Adrenal gland (tissue), 12 donors: ENCODE data around the gene CRADD. TPM values are rescaled to one million over a fixed set of nuclear protein-coding genes. Genes with fewer than 3 reads are reported as not detected.
A peak's percentile ranks its signal among the peaks of the same experiment; 100 is the strongest.

ENCODE experiments used
- DNase-seq, 7 donors: peaks; one replicate each; pipeline ENCODE4 v3.0.0-alpha.2; 2019 to 2020
- H3K27ac ChIP-seq, 5 donors: fragments of 200-600 bp; sonication (generic) in 4 of 5; 1 replicate in 3 of 5; 2 replicates in 2 of 5; pipeline versions ENCODE4 v1.5.1 to v1.8.0; 2016 to 2020; ENCODE audit warnings: mild to moderate bottlenecking in 1 of 5
- H3K27me3 ChIP-seq: fragments of 200-600 bp; 2 replicates; pipeline ENCODE4 v1.8.0; 2021
- H3K36me3 ChIP-seq, 2 donors: fragments of 200-600 bp; replicated peaks in 1 of 2; 1 replicate in 1 of 2; 2 replicates in 1 of 2; pipeline versions ENCODE4 v1.5.1 to v1.8.0; 2018 to 2022
- H3K4me1 ChIP-seq, 2 donors: fragments of 200-600 bp; replicated peaks in 1 of 2; 1 replicate in 1 of 2; 2 replicates in 1 of 2; pipeline versions ENCODE4 v1.5.1 to v1.8.0; 2018 to 2021
- H3K4me3 ChIP-seq, 4 donors: fragments of 200-600 bp; sonication (generic) in 3 of 4; one replicate each; pipeline ENCODE4 v1.5.1; 2016 to 2018
- H3K9me3 ChIP-seq, 3 donors: fragments of 200-600 bp; sonication (generic) in 1 of 3; replicated peaks in 1 of 3; 1 replicate in 2 of 3; 2 replicates in 1 of 3; pipeline versions ENCODE4 v1.5.1 to v1.8.0; 2016 to 2021
- POLR2A ChIP-seq, 2 donors: fragments of 450-650 bp; IDR thresholded peaks; one replicate each; pipeline ENCODE4 v1.6.1; 2017; ENCODE audit warnings: antibody characterized with exemption in 2 of 2, mild to moderate bottlenecking in 2 of 2, moderate library complexity in 1 of 2
- WGBS, 4 donors: extraction: QIAGEN DNeasy Blood & Tissue Kit in 2 of 4; methylation state at CpG; one replicate each; pipeline versions ENCODE4 v1.1.5 to v1.1.7; 2013 to 2017; 5-methylcytosine and 5-hydroxymethylcytosine counted together
- intact Hi-C, 2 donors: fragments of 100-400 bp; cut with DNase I; formaldehyde crosslinking; loops; one replicate each; pipeline versions ENCODE4 v1.14.1 to v1.15.0; 2022 to 2023
- polyA plus RNA-seq, 3 donors: library from polyadenylated mRNA; stranded (reverse); fragments of 200-250 nt in 2 of 3; fragments of 350-450 nt in 1 of 3; fragmentation: Illumina TruSeq in 1 of 3; extraction: RNeasy Lipid Tissue Mini Kit (QIAGEN cat#74804) in 1 of 3; gene quantifications; one replicate each; pipeline ENCODE4 v1.2.3, GENCODE V29; 2013 to 2014
- total RNA-seq, 9 donors: library from RNA; depleted of rRNA in 4 of 9; stranded (reverse); fragments of >200 nt in 4 of 9; fragments of 120-200 nt in 1 of 9; fragmentation: NEBNext Ultra II Directional in 1 of 9; extraction: Animal tissue kit (Norgen Biotek cat#: 25700) in 1 of 9; gene quantifications; one replicate each; pipeline versions ENCODE4 v1.1.0 to v1.2.4, GENCODE V29; 2013 to 2023
- TF ChIP-seq, protein P1 (sequence below), 6 experiments: fragments of 450-650 bp in 4 of 6; fragments of 200-600 bp in 2 of 6; sonication (generic) in 1 of 6; IDR thresholded peaks; 1 replicate in 5 of 6; 2 replicates in 1 of 6; pipeline versions ENCODE4 v1.5.1 to v1.8.0; 2016 to 2021; ENCODE audit warnings: antibody characterized with exemption in 6 of 6, mild to moderate bottlenecking in 2 of 6, moderate library complexity in 1 of 6
- donor health status: healthy with polysubstance abuse.
- donor health status: Bipolar disorder and iron deficiency.
- donor health status: DM: yes; HTN: yes; CAD: no.
- donor health status: DM: no; HTN: no; CAD: no.
- donor health status: DM: no; HTN: no; CAD: no.
- donor health status: DM: yes; HTN: yes; CAD: no.

The CRADD gene
- total and polyA plus RNA-seq, 12 donors = 7.3 to 70.1 (median 35.8) TPM

- H3K4me1 ChIP-seq = peaks cover 0 to 12% of the 10 kb centered on the region in 2 donors
- H3K4me3 ChIP-seq = no peak overlapping the region
- no peaks in the 10 kb centered on the region for H3K27me3 ChIP-seq
- no peaks in the 10 kb centered on the region for H3K9me3 ChIP-seq
- no peak for TF ChIP-seq POLR2A (IDR thresholded peaks at IDR 0.05)
- TF ChIP-seq, protein P1, sequence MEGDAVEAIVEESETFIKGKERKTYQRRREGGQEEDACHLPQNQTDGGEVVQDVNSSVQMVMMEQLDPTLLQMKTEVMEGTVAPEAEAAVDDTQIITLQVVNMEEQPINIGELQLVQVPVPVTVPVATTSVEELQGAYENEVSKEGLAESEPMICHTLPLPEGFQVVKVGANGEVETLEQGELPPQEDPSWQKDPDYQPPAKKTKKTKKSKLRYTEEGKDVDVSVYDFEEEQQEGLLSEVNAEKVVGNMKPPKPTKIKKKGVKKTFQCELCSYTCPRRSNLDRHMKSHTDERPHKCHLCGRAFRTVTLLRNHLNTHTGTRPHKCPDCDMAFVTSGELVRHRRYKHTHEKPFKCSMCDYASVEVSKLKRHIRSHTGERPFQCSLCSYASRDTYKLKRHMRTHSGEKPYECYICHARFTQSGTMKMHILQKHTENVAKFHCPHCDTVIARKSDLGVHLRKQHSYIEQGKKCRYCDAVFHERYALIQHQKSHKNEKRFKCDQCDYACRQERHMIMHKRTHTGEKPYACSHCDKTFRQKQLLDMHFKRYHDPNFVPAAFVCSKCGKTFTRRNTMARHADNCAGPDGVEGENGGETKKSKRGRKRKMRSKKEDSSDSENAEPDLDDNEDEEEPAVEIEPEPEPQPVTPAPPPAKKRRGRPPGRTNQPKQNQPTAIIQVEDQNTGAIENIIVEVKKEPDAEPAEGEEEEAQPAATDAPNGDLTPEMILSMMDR (IDR thresholded peaks at IDR 0.05) = no peak
- WGBS, 4 donors = 92 to 100% (median 97%) methylated on average over 1 of the region's 1 CpG
- intact Hi-C loops = no loop called here
- no peak for DNase-seq
- H3K27ac ChIP-seq = no peak overlapping the region
- H3K36me3 ChIP-seq = no peaks in the 10 kb centered on the region
These were observed 42.5 kb downstream of the CRADD start for GRCh38 chr12:93719710-93720109.

DNA sequence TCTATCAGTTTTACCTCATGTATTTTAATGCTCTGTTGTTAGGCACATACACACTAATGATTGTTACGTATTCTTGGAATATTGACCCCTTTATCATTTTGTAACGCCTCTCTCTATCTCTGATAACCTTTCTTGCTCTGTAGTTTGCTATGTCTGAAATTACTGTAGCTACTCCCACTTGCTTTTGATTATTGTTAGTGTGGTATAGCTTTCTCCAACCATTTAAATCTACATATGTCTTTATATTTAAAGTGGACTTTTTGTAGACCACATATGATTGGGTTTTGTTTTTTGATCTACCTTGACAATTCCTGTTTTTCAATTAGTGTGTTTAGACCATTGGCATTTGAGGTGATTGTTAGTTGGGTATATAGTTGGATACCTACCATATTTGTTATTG is 43.4 kb downstream of the CRADD start:
- no peaks in the 10 kb centered on the region for H3K36me3 ChIP-seq
- H3K4me1 ChIP-seq = peaks cover 0 to 6% of the 10 kb centered on the region in 2 donors
- H3K27ac ChIP-seq = no peak overlapping the region
- H3K4me3 ChIP-seq = no peak overlapping the region
- 92 to 100% (median 94%) methylated on average over 2 of the region's 2 CpGs for WGBS, 4 donors
- intact Hi-C loops = no loop called here
- no peaks in the 10 kb centered on the region for H3K9me3 ChIP-seq
- no peaks in the 10 kb centered on the region for H3K27me3 ChIP-seq
- TF ChIP-seq, protein P1 (IDR thresholded peaks at IDR 0.05) = no peak
- no peak for TF ChIP-seq POLR2A (IDR thresholded peaks at IDR 0.05)
- no peak for DNase-seq

DNA sequence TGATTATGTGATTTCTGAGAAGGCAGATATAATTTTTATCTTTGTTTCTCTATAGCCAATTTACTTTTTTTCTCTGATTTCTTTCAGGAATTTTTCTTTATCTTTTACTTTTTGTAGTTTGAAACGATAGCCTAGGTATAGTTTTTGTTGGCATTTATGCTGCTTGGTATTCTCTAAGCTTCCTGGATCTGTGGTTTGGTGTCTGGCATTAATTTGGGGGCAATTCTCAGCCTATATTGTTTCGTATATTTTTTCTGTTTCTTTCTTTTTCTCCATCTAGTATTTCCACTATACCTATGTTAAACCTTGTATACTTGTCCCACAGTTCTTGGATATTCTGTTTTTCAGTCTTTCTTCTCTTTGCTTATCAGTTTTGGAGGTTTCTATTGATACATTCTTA is 45.0 kb downstream of the CRADD start:
- Histone ChIP-seq H3K27ac (no peak overlapping the region), H3K9me3 (no peaks in the 10 kb centered on the region), H3K27me3 (no peaks in the 10 kb centered on the region), H3K36me3 (no peaks in the 10 kb centered on the region), H3K4me3 (no peak overlapping the region), H3K4me1 (peaks cover 0 to 12% of the 10 kb centered on the region in 2 donors)
- no peak for DNase-seq
- intact Hi-C loops = no loop called here
- WGBS, 4 donors = 91 to 97% (median 96%) methylated on average over 2 of the region's 2 CpGs
- no peak for TF ChIP-seq POLR2A (IDR thresholded peaks at IDR 0.05)
- TF ChIP-seq, protein P1 (IDR thresholded peaks at IDR 0.05) = no peak

GRCh38 chr12:93722835-93723567 is 45.8 kb downstream of the CRADD start:
- WGBS, 4 donors = 66 to 78% (median 74%) methylated on average over 4 of the region's 4 CpGs
- peaks cover 0 to 13% of the 10 kb centered on the region in 2 donors for H3K4me1 ChIP-seq
- H3K4me3 ChIP-seq = no peak overlapping the region
- peak in 5 of 7 donors; percentile 31 to 63 (median 49) for DNase-seq
- H3K36me3 ChIP-seq = no peaks in the 10 kb centered on the region
- H3K27ac ChIP-seq = no peak overlapping the region
- no peaks in the 10 kb centered on the region for H3K9me3 ChIP-seq
- no peaks in the 10 kb centered on the region for H3K27me3 ChIP-seq
- intact Hi-C loops = no loop called here
- TF ChIP-seq POLR2A (IDR thresholded peaks at IDR 0.05) = no peak
- TF ChIP-seq, protein P1 (IDR thresholded peaks at IDR 0.05) = no peak
